ENCODE data around the gene PTPRN2.

GRCh38 chr7:158355456-158356065 is 232.1 kb downstream of the PTPRN2 start:
- TF ChIP-seq GATA2 (IDR thresholded peaks at IDR 0.05; ENCODE audit: low read depth, low read length) (no peak), GATA3 (IDR thresholded peaks at IDR 0.05; ENCODE audit: low read depth, low read length) (no peak)

Measured in SH-SY5Y (cell line).